Uterus (tissue), 2 donors: Measurements from ENCODE around the gene XYLT1.

Experiments
- POLR2A ChIP-seq, 2 donors: fragments of 450-650 bp; IDR thresholded peaks; one replicate each; pipeline ENCODE4 v1.6.1; 2016; ENCODE audit warnings: antibody characterized with exemption in 2 of 2, mild to moderate bottlenecking in 1 of 2, moderate library complexity in 1 of 2
- TF ChIP-seq, protein P1 (sequence below), 4 experiments: fragments of 200-600 bp in 2 of 4; fragments of 450-650 bp in 2 of 4; sonication (generic) in 2 of 4; IDR thresholded peaks; one replicate each; pipeline ENCODE4 v1.5.1; 2016 to 2019; ENCODE audit warnings: antibody characterized with exemption in 4 of 4, mild to moderate bottlenecking in 2 of 4, moderate library complexity in 1 of 4

DNA sequence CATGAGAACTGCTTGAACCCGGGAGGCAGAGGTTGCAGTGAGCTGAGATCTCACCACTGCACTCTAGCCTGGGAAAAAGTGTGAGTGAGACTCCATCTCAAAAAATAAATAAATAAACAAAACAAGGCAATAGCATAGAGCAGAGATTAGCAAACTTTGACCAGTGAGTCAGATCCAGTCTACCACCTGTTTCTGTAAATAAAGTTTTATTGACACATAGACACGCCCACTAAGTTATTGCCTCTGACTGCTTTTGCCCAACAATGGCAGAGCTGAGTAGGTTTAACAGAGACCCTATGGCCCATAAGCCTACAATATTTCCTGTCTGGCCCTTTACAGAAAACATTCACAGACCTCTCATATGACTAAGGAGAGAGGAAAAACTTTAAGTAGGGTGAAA, 44.3 kb downstream of the XYLT1 start:
- TF ChIP-seq, protein P1, sequence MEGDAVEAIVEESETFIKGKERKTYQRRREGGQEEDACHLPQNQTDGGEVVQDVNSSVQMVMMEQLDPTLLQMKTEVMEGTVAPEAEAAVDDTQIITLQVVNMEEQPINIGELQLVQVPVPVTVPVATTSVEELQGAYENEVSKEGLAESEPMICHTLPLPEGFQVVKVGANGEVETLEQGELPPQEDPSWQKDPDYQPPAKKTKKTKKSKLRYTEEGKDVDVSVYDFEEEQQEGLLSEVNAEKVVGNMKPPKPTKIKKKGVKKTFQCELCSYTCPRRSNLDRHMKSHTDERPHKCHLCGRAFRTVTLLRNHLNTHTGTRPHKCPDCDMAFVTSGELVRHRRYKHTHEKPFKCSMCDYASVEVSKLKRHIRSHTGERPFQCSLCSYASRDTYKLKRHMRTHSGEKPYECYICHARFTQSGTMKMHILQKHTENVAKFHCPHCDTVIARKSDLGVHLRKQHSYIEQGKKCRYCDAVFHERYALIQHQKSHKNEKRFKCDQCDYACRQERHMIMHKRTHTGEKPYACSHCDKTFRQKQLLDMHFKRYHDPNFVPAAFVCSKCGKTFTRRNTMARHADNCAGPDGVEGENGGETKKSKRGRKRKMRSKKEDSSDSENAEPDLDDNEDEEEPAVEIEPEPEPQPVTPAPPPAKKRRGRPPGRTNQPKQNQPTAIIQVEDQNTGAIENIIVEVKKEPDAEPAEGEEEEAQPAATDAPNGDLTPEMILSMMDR (IDR thresholded peaks at IDR 0.05): no peak
- no peak for TF ChIP-seq POLR2A (IDR thresholded peaks at IDR 0.05)
